Dendritic cell treated with granulocyte-macrophage colony-stimulating factor and Interleukin-4, amounts not matched to agents 40 ng/mL and 50 ng/mL, for 4 days (primary cell): ENCODE results near the gene ARSI.

Experiments
- H3K27ac Mint-ChIP-seq: one replicate; pipeline ENCODE4 v1.8.0; 2022; ENCODE audit warnings: mild to moderate bottlenecking, mixed read lengths
- H3K27me3 Mint-ChIP-seq: one replicate; pipeline ENCODE4 v1.8.0; 2022; ENCODE audit warnings: mild to moderate bottlenecking, mixed read lengths
- H3K36me3 Mint-ChIP-seq: one replicate; pipeline ENCODE4 v1.8.0; 2022; ENCODE audit warnings: low read depth, mixed read lengths
- H3K4me1 Mint-ChIP-seq: one replicate; pipeline ENCODE4 v1.8.0; 2022; ENCODE audit warnings: low read depth, mixed read lengths
- H3K4me3 Mint-ChIP-seq: one replicate; pipeline ENCODE4 v1.8.0; 2022; ENCODE audit warnings: mild to moderate bottlenecking, moderate library complexity, mixed read lengths
- H3K9me3 Mint-ChIP-seq: one replicate; pipeline ENCODE4 v1.8.0; 2022; ENCODE audit warnings: mixed read lengths
- intact Hi-C: fragments of 100-400 bp; cut with micrococcal nuclease; formaldehyde crosslinking; loops from one replicate; pipeline ENCODE4 v1.15.0; 2022

Gene ARSI

DNA sequence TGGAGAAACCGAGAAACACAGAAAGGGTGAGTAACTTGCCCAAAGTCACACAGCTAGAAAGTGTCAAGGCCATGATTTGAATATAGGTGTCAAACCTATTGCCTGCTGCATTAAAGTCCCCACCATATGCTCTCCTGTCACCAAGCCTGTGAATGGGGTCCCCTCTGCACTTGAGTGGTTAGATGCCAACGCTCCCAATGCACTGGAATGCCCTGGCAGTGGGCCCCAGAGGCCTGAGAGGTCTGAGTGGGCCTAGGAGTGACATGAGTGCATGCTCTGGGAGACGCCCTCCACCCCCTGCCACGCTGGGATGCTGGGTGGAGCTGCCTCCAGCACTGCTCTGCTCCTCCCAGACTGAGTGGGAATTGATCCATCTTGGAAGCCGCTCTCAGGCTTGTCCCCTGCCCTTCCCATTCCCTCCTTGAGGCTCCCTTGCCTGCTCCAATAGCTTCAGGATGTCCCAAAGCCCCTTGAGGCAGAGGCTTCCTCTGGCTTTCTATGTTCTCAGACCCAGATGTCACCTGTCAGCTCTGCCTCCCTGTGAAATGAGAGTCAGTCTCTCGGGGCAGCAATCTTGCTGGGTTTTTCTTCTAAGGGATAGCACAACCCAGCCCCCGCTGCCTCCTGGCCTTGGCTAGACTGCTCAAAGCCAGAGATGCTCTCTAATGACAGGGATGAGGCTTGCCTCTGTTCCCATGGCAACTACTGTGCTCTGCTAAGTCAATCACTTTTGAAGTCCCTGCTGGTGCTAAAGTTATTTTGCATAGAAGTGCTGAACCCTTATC lies 6.6 kb upstream of the ARSI start:
- Mint-ChIP-seq H3K27me3 (peaks cover 12% of the 10 kb centered on the region), H3K36me3 (no peaks in the 10 kb centered on the region), H3K27ac (no peak overlapping the region), H3K4me3 (no peak overlapping the region), H3K4me1 (no peaks in the 10 kb centered on the region), H3K9me3 (no peaks in the 10 kb centered on the region)
- intact Hi-C loops: no loop called here

DNA sequence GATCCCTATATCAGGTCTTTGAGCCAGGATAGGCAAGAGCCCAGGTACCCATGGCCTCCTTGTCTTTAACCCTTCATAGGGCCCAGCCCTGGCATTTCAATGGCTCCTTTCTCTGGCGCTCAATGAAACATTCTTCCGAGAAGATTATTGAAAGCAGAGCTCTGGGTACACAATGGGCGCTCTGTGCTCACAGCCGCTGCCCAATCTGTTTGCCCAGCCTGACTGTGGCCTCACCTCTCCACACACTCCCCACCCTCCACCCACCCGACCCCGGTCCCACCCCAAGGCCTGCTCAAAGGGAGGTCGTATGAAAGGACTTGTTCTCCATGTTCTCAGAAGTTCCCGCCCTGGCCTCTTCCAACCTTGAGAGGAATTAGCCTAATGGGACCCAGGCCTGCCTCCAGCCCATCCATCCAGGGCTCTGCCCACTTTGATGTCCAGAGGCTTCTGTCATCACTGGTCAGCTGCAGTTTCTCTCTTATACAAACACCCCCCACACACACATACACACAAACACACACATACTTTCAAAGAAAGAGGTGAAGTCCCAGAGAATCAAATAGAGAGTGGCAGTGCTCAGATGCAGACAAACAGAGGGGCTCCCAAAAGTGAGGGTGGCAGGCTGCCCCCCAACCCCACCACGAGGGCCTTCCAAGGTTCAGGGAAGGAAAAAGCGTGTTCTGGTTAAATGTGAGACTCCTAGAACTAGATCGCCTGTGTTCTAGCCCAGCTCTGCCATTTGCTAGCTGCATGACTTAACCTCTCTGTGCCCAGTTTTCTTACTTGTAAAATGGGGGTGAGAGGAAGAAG lies 5.1 kb upstream of the ARSI start:
- Mint-ChIP-seq H3K36me3 (no peaks in the 10 kb centered on the region), H3K4me3 (no peak overlapping the region), H3K27me3 (peaks cover 27% of the 10 kb centered on the region), H3K9me3 (no peaks in the 10 kb centered on the region), H3K4me1 (peaks cover under 1% of the 10 kb centered on the region), H3K27ac (no peak overlapping the region)
- intact Hi-C loops: no loop called here

DNA sequence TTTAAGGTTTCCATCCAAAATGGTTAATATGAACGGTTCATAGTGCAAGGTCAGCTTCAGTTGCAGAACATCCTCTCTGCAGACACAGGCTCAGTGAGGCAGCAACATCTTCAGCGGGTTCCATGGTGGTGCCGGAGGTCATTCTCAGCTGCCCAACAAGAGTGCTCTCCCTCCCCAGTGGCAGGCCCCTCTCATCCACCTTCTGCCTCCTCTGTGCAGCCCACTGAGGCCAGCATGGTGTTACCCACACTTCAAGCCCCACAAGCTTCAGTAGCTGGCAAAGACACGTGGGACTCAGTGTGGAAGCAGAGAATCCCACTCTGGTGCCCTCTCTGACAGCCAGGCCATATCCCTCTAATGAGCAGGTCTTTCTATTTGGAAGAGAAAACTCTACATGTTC lies 4.1 kb upstream of the ARSI start:
- peaks cover 5% of the 10 kb centered on the region for H3K4me1 Mint-ChIP-seq
- intact Hi-C loops: no loop called here
- peaks cover 36% of the 10 kb centered on the region for H3K27me3 Mint-ChIP-seq
- no peaks in the 10 kb centered on the region for H3K36me3 Mint-ChIP-seq
- no peak overlapping the region for H3K27ac Mint-ChIP-seq
- H3K4me3 Mint-ChIP-seq: no peak overlapping the region
- H3K9me3 Mint-ChIP-seq: no peaks in the 10 kb centered on the region

DNA sequence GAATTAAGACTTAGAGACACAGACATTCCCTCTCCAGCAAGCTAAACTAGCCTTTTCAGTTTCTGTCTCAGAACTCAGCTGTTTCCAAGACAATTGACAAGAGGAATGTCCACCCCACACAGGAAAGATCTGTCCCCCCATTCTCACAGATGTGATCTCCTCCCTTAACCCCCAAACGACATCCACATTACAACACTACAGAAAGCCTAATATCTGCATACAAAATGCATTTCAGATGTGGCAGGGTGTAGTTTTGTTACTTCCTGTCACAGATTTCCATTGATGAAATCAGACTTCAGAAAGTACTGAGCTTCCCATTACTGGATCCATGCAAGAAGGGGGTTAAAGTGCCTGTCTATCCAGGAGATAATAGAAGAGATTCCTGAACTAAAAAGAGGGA lies 2.9 kb upstream of the ARSI start:
- Mint-ChIP-seq H3K27ac (no peak overlapping the region), H3K4me1 (peaks cover 5% of the 10 kb centered on the region), H3K9me3 (no peaks in the 10 kb centered on the region), H3K4me3 (no peak overlapping the region), H3K27me3 (peaks cover 44% of the 10 kb centered on the region), H3K36me3 (no peaks in the 10 kb centered on the region)
- intact Hi-C loops: no loop called here

DNA sequence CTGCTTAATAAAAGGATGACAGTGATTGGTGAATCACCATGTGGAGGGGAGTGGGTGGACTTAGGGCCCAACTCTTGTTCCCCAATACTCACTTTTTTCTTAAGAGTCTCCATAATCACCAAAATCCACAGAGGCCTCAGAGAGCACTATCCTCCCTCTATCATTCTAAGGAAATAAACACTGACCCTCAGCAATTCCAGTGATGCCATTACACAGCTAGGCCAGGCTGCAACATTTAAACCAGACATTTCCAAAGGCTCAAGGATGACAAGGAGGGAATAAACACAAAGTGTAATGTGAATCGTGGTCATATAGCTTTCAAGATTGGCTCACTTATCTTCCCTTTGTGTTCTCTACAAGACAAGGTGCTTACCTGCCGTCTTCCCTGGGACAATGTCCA lies 2.4 kb upstream of the ARSI start:
- intact Hi-C loops: no loop called here
- no peak overlapping the region for H3K27ac Mint-ChIP-seq
- no peaks in the 10 kb centered on the region for H3K36me3 Mint-ChIP-seq
- H3K27me3 Mint-ChIP-seq: peaks cover 49% of the 10 kb centered on the region
- peaks cover 5% of the 10 kb centered on the region for H3K4me1 Mint-ChIP-seq
- H3K9me3 Mint-ChIP-seq: no peaks in the 10 kb centered on the region
- no peak overlapping the region for H3K4me3 Mint-ChIP-seq

DNA sequence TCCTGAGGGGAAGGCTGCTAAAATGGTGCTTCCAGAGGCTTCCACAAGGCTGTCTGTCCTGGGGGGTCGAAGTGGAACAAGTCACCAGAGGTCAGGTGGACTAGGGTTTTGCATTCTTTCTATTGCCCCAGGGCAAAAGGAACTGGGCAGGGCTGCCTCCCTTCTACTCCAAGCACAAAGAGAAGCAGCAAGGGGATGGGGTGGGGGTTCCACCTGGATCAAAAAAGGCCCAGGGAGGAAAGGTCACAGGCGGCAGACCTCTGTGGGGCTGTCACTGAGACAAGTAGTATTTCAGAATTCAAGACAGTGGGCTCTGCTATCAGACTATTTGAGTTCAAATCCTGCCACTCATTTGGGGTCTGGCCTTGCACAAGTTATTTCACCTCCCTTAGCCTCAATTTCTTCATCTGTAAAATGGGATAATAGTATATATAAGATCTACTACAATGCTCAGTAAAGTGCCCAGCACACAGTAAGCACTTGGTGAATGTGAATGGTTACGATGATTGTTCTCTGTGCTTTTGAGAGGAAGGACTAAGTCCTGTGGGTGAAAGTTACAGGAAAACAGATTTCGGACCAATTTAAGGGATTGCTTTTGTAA lies 1.9 kb upstream of the ARSI start:
- Mint-ChIP-seq H3K27ac (no peak overlapping the region), H3K4me1 (peaks cover 5% of the 10 kb centered on the region), H3K36me3 (no peaks in the 10 kb centered on the region), H3K9me3 (no peaks in the 10 kb centered on the region), H3K4me3 (no peak overlapping the region), H3K27me3 (peaks cover 52% of the 10 kb centered on the region)
- intact Hi-C loops: no loop called here

DNA sequence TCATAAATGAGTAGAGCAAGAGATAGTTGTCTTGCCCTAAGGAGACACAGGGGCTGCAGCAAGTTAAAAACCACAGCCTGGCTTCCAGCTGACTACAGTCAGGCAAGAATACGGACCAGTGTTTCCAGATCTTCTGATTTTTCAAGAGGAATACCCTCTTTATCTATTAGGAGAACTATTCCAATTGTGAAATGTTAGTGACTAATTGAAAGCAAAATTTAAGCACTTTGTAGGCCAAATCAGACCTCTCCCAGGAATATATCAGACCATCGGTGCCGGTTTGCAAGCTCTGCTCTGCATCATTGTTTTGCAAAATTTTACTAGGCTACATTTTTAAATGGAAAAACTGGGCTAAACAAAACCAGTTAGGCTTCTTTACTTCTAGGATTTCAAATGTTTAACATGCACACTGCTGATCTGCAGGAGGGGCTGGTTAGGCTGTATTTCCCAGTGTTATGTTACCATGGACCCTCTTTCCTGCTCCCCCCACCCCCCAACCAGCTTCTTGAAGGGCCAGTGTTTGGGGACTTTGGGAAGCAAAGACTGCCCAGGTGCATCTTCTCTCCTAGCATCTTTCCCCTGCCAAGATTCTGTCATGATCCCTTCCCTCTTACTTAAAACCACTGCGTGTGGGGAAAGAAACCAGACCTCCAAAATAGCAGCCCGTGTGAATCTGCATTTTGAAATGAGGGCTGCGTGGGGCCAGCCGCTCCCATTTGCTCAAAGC lies 1.1 kb upstream of the ARSI start:
- no peak overlapping the region for H3K4me3 Mint-ChIP-seq
- H3K27me3 Mint-ChIP-seq: peaks cover 50% of the 10 kb centered on the region
- no peak overlapping the region for H3K27ac Mint-ChIP-seq
- intact Hi-C loops: no loop called here
- H3K36me3 Mint-ChIP-seq: no peaks in the 10 kb centered on the region
- no peaks in the 10 kb centered on the region for H3K9me3 Mint-ChIP-seq
- H3K4me1 Mint-ChIP-seq: peaks cover 5% of the 10 kb centered on the region

DNA sequence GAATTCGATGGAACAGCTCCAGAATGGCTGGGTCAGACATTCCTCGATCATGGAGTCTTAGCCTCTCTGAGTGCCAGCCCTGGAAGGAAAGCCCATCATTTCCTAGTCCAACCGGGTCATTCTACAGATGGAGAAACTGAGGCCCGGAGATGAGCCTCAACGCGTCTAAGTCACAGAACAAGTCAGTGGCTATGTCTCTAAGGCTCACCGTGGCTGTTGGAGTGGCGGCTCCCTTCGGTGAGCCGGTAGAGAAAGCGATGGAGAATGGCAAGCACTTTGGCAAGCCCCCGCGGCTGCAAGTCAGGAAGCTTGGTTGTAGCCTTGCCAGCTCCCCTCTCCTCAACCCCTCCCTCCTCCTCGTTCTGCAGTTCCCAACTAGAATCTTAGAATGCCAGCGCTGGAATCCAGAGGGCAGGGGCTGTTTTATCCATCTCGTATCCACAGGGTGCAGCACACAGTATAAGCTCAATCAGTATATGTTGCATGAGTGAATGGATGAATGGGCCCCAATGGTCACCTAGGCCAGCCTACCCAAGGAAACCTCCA lies 438 bp upstream of the ARSI start:
- H3K36me3 Mint-ChIP-seq: no peaks in the 10 kb centered on the region
- peaks cover 50% of the 10 kb centered on the region for H3K27me3 Mint-ChIP-seq
- H3K4me3 Mint-ChIP-seq: no peak overlapping the region
- intact Hi-C loops: no loop called here
- H3K27ac Mint-ChIP-seq: no peak overlapping the region
- peaks cover 5% of the 10 kb centered on the region for H3K4me1 Mint-ChIP-seq
- H3K9me3 Mint-ChIP-seq: no peaks in the 10 kb centered on the region

DNA sequence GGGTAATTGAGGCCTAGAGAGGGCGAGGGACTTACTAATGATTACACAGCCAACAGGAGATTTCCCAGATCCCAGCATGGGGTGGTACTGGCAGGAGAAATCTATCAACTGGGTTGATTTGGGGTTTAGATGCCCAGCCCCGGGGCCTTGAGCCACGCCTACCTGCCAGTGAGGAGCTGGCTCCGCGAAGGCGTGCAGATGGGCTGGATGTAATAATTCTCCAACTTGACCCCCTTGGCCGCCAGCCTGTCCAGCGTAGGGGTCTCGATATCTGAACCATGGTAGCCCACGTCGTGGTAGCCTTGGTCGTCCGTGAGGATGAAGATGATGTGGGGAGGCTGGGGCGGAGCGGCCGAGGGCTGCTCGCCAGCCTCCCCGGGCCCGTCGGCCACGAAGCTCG lies 804 bp downstream of the ARSI start:
- Mint-ChIP-seq H3K27ac (no peak overlapping the region), H3K4me1 (peaks cover 5% of the 10 kb centered on the region), H3K9me3 (no peaks in the 10 kb centered on the region), H3K27me3 (peaks cover 51% of the 10 kb centered on the region), H3K4me3 (no peak overlapping the region), H3K36me3 (no peaks in the 10 kb centered on the region)
- intact Hi-C loops: no loop called here

DNA sequence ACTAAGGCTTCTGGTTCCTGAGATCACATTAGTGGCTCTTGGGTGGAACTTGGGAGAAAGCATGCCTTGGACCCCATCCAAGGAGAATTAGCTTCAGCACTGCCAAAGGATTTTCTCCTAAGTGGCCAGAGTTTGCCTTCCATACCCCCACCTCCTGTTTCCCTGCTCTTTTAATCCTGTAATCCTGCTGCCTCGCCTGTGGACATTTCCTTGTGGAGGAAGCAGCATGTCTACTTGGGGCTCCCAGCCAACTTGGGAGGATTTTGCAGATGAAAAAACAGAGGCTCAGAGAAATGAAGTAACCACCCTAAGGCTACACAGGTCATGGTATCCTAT lies 1.6 kb downstream of the ARSI start:
- H3K4me3 Mint-ChIP-seq: no peak overlapping the region
- H3K4me1 Mint-ChIP-seq: peaks cover 5% of the 10 kb centered on the region
- H3K36me3 Mint-ChIP-seq: no peaks in the 10 kb centered on the region
- intact Hi-C loops: no loop called here
- H3K27me3 Mint-ChIP-seq: peaks cover 51% of the 10 kb centered on the region
- no peaks in the 10 kb centered on the region for H3K9me3 Mint-ChIP-seq
- no peak overlapping the region for H3K27ac Mint-ChIP-seq

DNA sequence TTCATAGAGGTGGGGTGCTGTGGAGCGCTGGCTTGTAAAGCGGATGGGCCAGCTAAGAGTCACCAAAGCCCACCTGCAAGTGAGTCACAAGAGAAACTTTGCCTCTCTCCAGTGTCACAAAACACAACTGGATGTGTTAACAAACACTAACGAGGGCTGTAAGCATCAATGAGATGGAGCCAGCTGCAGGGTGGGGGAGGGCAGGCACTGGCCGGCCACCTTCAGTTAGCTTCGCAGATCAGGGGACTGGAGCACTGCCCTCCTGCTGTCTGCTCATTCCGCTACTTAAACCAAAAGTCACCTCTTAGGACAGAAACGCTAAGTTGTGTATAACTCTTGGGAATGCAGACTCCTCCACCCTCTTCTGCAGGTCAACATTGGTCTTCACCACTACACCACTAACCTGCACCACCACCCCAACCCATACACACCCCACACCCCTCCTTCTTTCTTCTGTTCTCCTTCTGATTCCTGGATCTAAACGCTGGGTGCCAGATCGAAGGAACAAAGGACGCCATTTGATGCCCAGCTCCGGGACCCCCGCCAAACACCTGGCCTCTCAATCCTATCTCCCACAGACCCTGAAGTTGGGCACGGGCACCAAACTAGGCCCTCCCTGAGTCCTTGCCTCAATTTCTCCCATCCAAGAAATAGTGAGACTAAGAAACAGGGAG lies 2.1 kb downstream of the ARSI start:
- no peak overlapping the region for H3K4me3 Mint-ChIP-seq
- peaks cover 51% of the 10 kb centered on the region for H3K27me3 Mint-ChIP-seq
- no peaks in the 10 kb centered on the region for H3K9me3 Mint-ChIP-seq
- no peaks in the 10 kb centered on the region for H3K36me3 Mint-ChIP-seq
- H3K4me1 Mint-ChIP-seq: peaks cover 5% of the 10 kb centered on the region
- intact Hi-C loops: no loop called here
- no peak overlapping the region for H3K27ac Mint-ChIP-seq

DNA sequence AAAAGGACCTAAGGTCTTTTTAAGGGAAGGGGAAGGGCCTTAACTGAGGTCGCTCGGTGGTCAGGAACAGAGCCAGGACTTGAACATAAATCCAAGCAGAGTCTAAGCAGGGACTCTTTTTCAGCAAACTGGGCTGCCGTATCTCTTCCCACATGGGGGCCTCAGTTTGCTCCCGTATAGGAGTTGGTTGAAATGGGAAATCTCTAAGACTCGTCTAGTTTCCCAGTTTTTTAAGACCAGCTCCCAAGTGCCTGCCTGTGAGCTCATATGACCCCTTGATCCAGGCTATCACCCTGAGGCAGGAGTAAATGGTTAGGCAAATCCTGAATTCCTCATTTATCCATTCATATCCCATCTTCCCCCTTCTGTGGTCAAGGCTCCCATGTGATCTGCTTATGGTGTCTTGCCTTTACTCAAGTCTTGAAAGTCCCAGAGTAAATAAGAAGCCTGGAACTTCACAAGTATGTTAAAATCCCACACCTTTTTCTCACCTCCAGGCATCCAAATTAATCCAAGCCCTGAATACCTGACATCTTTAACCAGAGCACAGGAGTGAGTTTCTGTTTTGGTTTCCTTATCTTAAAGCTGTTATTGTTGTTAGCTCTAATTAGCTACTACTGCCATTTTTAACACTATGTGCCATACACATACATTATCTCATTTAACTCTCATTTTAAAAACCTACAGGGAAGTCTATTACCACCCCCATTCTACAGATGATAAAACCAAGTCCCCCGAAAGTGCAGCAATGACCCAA lies 3.0 kb downstream of the ARSI start:
- Mint-ChIP-seq H3K27ac (no peak overlapping the region), H3K4me1 (peaks cover 5% of the 10 kb centered on the region), H3K36me3 (no peaks in the 10 kb centered on the region), H3K9me3 (no peaks in the 10 kb centered on the region), H3K4me3 (no peak overlapping the region), H3K27me3 (peaks cover 51% of the 10 kb centered on the region)
- intact Hi-C loops: no loop called here
